Trophoblast cell (in vitro differentiated cells and primary cell): ENCODE measurements around the gene STARD10.

Experiments used
- DNase-seq, 2 donors: peaks; one replicate each; pipeline ENCODE4 v3.0.0-alpha.2; 2016
- H2AFZ ChIP-seq: 2 replicates; pipeline ENCODE4 v1.6.1; 2013; ENCODE audit warnings: low read length, moderate library complexity, mild to moderate bottlenecking; ENCODE audit not compliant: insufficient read depth, poor library complexity
- H2AK5ac ChIP-seq: 2 replicates; pipeline ENCODE4 v1.6.1; 2013; ENCODE audit warnings: mild to moderate bottlenecking, low read length
- H2BK120ac ChIP-seq: 2 replicates; pipeline ENCODE4 v1.6.1; 2013; ENCODE audit warnings: low read length, mild to moderate bottlenecking, moderate library complexity; ENCODE audit not compliant: insufficient read depth, poor library complexity
- H2BK12ac ChIP-seq: 2 replicates; pipeline ENCODE4 v1.6.1; 2013; ENCODE audit warnings: mild to moderate bottlenecking, low read length, moderate library complexity
- H2BK5ac ChIP-seq: 2 replicates; pipeline ENCODE4 v1.6.1; 2013; ENCODE audit warnings: low read length, low read depth, moderate library complexity, mild to moderate bottlenecking; ENCODE audit not compliant: poor library complexity
- H3K14ac ChIP-seq: 2 replicates; pipeline ENCODE4 v1.6.1; 2013; ENCODE audit warnings: mild to moderate bottlenecking, low read length
- H3K18ac ChIP-seq: 2 replicates; pipeline ENCODE4 v1.6.1; 2013; ENCODE audit warnings: mild to moderate bottlenecking, low read length
- H3K23ac ChIP-seq: 2 replicates; pipeline ENCODE4 v1.6.1; 2013; ENCODE audit warnings: low read length
- H3K27ac ChIP-seq: 2 replicates; pipeline ENCODE4 v1.5.1; 2013; ENCODE audit warnings: low read depth, mild to moderate bottlenecking, inconsistent platforms, low read length, moderate library complexity
- H3K27me3 ChIP-seq: 2 replicates; pipeline ENCODE4 v1.6.1; 2013; ENCODE audit warnings: inconsistent platforms, mild to moderate bottlenecking, low read length, moderate library complexity; ENCODE audit not compliant: insufficient read depth
- H3K36me3 ChIP-seq, 2 experiments: 1 replicate in 1 of 2; 2 replicates in 1 of 2; pipeline ENCODE4 v1.6.1; 2013; ENCODE audit warnings: low read length in 2 of 2, mild to moderate bottlenecking in 2 of 2, moderate library complexity in 1 of 2; ENCODE audit not compliant: insufficient read depth in 2 of 2, control insufficient read depth in 1 of 2
- H3K4ac ChIP-seq: 2 replicates; pipeline ENCODE4 v1.6.1; 2013; ENCODE audit warnings: low read depth, mild to moderate bottlenecking, low read length, moderate library complexity
- H3K4me1 ChIP-seq, 2 experiments: 1 replicate in 1 of 2; 2 replicates in 1 of 2; pipeline ENCODE4 v1.6.1; 2013; ENCODE audit warnings: low read length in 2 of 2, mild to moderate bottlenecking in 2 of 2, moderate library complexity in 1 of 2; ENCODE audit not compliant: insufficient read depth in 2 of 2, control insufficient read depth in 1 of 2
- H3K4me2 ChIP-seq: 2 replicates; pipeline ENCODE4 v1.6.1; 2013; ENCODE audit warnings: inconsistent platforms, mild to moderate bottlenecking, low read length, moderate library complexity
- H3K4me3 ChIP-seq: 2 replicates; pipeline ENCODE4 v1.5.1; 2013; ENCODE audit warnings: mild to moderate bottlenecking, low read depth, low read length, inconsistent platforms
- H3K79me1 ChIP-seq: one replicate; pipeline ENCODE4 v1.6.1; 2013; ENCODE audit warnings: low read length
- H3K79me2 ChIP-seq: 2 replicates; pipeline ENCODE4 v1.6.1; 2013; ENCODE audit warnings: low read length, mild to moderate bottlenecking; ENCODE audit not compliant: control insufficient read depth, insufficient read depth, poor library complexity
- H3K9ac ChIP-seq: 2 replicates; pipeline ENCODE4 v1.6.1; 2013; ENCODE audit warnings: mild to moderate bottlenecking, low read length
- H3K9me3 ChIP-seq: 2 replicates; pipeline ENCODE4 v1.6.1; 2013; ENCODE audit warnings: low read depth, mild to moderate bottlenecking, control low read depth, inconsistent platforms, low read length; ENCODE audit not compliant: insufficient read depth
- H4K12ac ChIP-seq: 2 replicates; pipeline ENCODE4 v1.6.1; 2013; ENCODE audit warnings: low read depth, mild to moderate bottlenecking, low read length, moderate library complexity
- H4K8ac ChIP-seq: 2 replicates; pipeline ENCODE4 v1.6.1; 2013; ENCODE audit warnings: low read depth, mild to moderate bottlenecking, low read length, moderate library complexity
- H4K91ac ChIP-seq: one replicate; pipeline ENCODE4 v1.6.1; 2013; ENCODE audit warnings: low read depth, mild to moderate bottlenecking, low read length, moderate library complexity
- WGBS: extraction: QIAGEN DNeasy Blood & Tissue Kit; methylation state at CpG from one replicate; pipeline ENCODE4 v1.1.7; 2013; ENCODE audit warnings: missing lambda C conversion rate; ENCODE audit not compliant: insufficient read length, insufficient coverage; ENCODE audit errors: extremely low coverage; 5-methylcytosine and 5-hydroxymethylcytosine counted together

STARD10 gene

DNA sequence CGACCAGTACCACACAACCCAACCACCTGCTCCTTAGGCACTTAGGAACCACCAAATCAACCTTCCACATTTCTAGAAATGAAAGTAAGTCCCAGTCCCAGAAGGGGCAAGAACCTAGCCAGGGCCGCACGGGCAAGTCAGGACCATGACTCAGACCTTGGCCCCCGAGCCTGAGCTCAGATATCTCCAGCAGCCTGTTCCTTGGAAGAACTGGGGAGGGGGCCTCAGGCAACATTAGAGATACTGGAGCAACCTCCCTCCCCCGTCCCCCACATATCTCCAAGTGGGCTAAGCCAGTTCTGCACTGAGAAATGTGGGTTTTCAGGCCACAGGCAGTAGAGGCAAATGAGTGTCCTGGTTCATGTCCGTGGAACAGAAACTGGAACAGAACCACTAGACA is 49.4 kb downstream of the STARD10 start:
- peaks cover 2% of the 10 kb centered on the region for H3K79me2 ChIP-seq
- H2AK5ac ChIP-seq = no peak overlapping the region
- H2BK120ac ChIP-seq = no peak overlapping the region
- no peak overlapping the region for H3K27ac ChIP-seq
- no peak overlapping the region for H3K18ac ChIP-seq
- H3K4me3 ChIP-seq = no peak overlapping the region
- WGBS = no CpG with 5 or more reads among the region's 6 CpGs
- H3K9ac ChIP-seq = no peak overlapping the region
- no peak for DNase-seq
- no peak overlapping the region for H3K23ac ChIP-seq
- H3K9me3 ChIP-seq = no peaks in the 10 kb centered on the region
- no peak overlapping the region for H2BK12ac ChIP-seq
- H2BK5ac ChIP-seq = no peak overlapping the region
- no peak overlapping the region for H3K4me2 ChIP-seq
- no peaks in the 10 kb centered on the region for H3K36me3 ChIP-seq
- H4K8ac ChIP-seq = no peak overlapping the region
- H2AFZ ChIP-seq = no peak overlapping the region
- no peak overlapping the region for H3K14ac ChIP-seq
- H4K12ac ChIP-seq = no peak overlapping the region
- no peak overlapping the region for H3K4ac ChIP-seq
- H3K4me1 ChIP-seq = peaks cover 27 to 28% of the 10 kb centered on the region in 2 experiments
- H3K27me3 ChIP-seq = no peaks in the 10 kb centered on the region
- H3K79me1 ChIP-seq = peaks cover 13% of the 10 kb centered on the region
- no peak overlapping the region for H4K91ac ChIP-seq

DNA sequence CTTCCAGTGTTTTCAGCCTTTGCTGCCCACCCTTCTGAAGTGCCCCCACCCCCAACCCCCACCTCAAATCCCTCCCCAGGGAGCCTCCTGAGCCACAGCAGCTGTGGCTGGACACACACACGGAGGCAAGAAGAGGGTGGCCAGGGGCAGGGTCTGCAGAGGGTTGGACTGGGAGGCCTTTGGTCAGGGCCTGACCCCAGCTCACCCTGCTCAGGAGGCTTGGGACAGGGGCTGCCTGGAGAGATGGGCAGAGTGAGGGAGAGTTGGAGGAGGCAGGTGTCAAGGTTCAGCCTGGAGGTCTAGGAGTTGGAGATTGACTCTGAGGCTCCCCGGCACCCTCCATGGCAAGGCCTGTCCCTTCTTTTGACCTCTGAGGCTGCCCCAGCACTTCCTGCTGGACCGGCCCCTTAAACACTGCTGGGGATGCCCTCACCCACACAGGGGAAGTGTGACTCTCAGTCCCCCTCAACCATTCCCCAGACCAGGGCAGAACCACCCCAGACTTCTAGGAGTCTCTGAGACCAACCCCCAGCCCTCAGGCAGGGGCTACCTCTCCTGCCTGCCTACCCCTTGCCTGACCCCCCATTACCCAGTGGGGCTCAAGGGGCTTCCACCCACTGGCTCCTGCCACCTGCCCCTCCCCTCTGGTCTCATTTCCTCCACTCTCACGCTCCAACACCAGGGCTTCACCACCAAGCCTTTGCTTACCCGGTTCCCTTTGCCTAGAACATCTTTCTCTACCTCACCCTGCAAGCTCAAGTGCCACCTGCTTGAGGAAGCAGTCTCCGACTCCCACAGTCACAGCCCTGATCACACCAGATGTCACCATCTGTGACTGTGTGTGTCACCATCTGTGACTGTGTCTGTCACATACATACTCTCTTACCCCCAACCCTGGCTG is 50.3 kb downstream of the STARD10 start:
- H3K9ac ChIP-seq = no peak overlapping the region
- WGBS = no CpG with 5 or more reads among the region's 6 CpGs
- H2BK12ac ChIP-seq = no peak overlapping the region
- peak overlapping the region; percentile 1 for H3K4ac ChIP-seq
- no peak overlapping the region for H2BK120ac ChIP-seq
- H3K27ac ChIP-seq = no peak overlapping the region
- H3K14ac ChIP-seq = no peak overlapping the region
- no peak overlapping the region for H3K23ac ChIP-seq
- peaks cover 2% of the 10 kb centered on the region for H3K79me2 ChIP-seq
- no peak overlapping the region for H2BK5ac ChIP-seq
- H3K27me3 ChIP-seq = no peaks in the 10 kb centered on the region
- peaks cover 13% of the 10 kb centered on the region for H3K79me1 ChIP-seq
- peaks cover 27 to 28% of the 10 kb centered on the region in 2 experiments for H3K4me1 ChIP-seq
- H4K91ac ChIP-seq = no peak overlapping the region
- H2AFZ ChIP-seq = no peak overlapping the region
- no peak overlapping the region for H3K4me2 ChIP-seq
- no peak overlapping the region for H3K4me3 ChIP-seq
- no peaks in the 10 kb centered on the region for H3K36me3 ChIP-seq
- no peaks in the 10 kb centered on the region for H3K9me3 ChIP-seq
- no peak overlapping the region for H4K8ac ChIP-seq
- DNase-seq = no peak
- H4K12ac ChIP-seq = no peak overlapping the region
- H3K18ac ChIP-seq = no peak overlapping the region
- no peak overlapping the region for H2AK5ac ChIP-seq

DNA sequence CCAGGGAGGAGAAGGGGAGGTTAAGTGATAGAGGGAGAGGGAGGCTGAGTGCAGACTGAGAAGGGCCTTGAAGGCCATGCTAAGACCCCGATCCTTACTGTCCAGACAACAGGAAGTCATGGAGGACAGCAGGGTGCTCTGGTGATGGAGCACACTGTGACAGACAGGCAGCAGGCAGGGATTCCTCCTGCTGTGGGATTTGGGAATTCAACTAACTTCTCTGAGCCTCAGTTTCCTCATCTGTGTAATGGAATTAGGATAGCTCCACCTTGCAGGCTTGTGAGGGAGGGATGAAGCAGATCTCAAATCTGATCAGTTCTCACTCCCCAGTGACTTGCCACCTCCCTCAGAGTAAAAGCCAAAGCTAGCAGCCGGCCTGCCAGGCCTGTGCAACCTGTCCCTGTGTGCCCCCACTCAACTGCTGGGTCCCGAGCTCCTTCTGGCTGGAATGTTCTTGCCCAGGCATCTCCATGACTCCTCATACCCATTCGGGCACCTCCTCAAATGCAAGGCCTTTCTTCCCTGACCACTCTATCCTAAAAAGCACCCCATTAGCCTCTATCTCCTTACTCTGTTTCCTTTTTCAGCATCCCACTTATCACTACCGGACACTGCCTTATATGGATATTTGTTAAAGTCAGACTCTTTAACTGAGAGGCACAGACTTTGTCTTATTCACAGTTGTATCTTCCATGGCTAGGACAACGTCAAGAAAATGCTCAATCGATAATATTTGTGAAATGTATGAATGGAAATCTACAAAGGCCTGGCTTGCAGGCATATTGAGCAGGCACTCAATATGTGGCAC is 51.1 kb downstream of the STARD10 start:
- Histone ChIP-seq H3K27ac (no peak overlapping the region), H3K36me3 (no peaks in the 10 kb centered on the region), H2BK12ac (peak overlapping the region; percentile 33), H3K23ac (no peak overlapping the region), H4K8ac (no peak overlapping the region), H4K12ac (no peak overlapping the region), H3K4ac (no peak overlapping the region), H3K27me3 (no peaks in the 10 kb centered on the region), H3K14ac (peak overlapping the region; percentile 2), H4K91ac (no peak overlapping the region), H2AFZ (no peak overlapping the region), H3K18ac (no peak overlapping the region), H2BK5ac (no peak overlapping the region), H3K79me1 (peaks cover 13% of the 10 kb centered on the region), H2BK120ac (no peak overlapping the region), H3K9me3 (no peaks in the 10 kb centered on the region), H3K4me1 (peaks cover 27 to 30% of the 10 kb centered on the region in 2 experiments), H2AK5ac (no peak overlapping the region), H3K4me2 (no peak overlapping the region), H3K4me3 (no peak overlapping the region), H3K79me2 (peaks cover 2% of the 10 kb centered on the region), H3K9ac (no peak overlapping the region)
- DNase-seq = no peak
- no CpG with 5 or more reads among the region's 7 CpGs for WGBS

DNA sequence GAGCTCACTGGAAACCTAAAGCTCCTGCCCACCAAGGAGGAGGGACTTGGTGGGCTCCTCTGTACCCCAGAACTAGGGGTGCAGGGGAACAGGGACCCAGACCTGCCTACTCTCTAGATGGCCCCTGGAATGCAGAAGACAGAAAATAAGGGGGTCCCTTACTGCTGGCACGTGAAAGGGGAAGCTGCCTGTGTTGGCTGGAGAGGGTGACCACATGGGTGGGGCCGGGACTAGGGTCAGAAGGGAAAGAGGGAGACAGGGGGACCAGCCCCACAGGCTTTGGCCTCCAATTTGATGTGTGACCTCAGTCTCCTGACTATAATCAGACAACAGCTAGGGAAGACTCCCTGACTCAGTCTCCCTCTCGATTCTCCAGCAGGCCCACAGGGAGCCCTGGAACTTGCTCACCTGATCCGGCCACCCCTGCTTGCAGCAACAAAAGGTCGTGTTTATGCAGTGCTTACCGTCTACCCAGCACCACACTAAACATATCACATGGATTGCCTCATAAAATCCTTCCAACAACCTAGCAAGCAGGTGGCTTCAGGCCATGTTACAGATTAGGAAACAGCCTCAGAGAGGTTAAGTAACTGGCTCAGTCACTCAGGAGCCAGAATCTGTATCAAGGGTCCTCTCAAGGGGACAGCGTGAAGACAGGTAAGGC is 51.9 kb downstream of the STARD10 start:
- H3K4me3 ChIP-seq = no peak overlapping the region
- H2BK12ac ChIP-seq = peak overlapping the region; percentile 64
- H3K9me3 ChIP-seq = no peaks in the 10 kb centered on the region
- peak overlapping the region; percentile 78 for H2BK120ac ChIP-seq
- peak overlapping the region; percentile 84 for H4K91ac ChIP-seq
- no peak overlapping the region for H3K23ac ChIP-seq
- peak overlapping the region; percentile 35 for H3K27ac ChIP-seq
- peak overlapping the region; percentile 75 for H3K14ac ChIP-seq
- no peak overlapping the region for H2AFZ ChIP-seq
- peaks cover 2% of the 10 kb centered on the region for H3K79me2 ChIP-seq
- peak overlapping the region; percentile 22 for H3K4ac ChIP-seq
- peak overlapping the region; percentile 17 for H3K4me2 ChIP-seq
- H2BK5ac ChIP-seq = peak overlapping the region; percentile 8
- H3K27me3 ChIP-seq = no peaks in the 10 kb centered on the region
- no peaks in the 10 kb centered on the region for H3K36me3 ChIP-seq
- peak in 1 of 2 donors; percentile 47 for DNase-seq
- no peak overlapping the region for H3K9ac ChIP-seq
- peak overlapping the region; percentile 3 for H4K12ac ChIP-seq
- peaks cover 16% of the 10 kb centered on the region for H3K79me1 ChIP-seq
- H2AK5ac ChIP-seq = peak overlapping the region; percentile 25
- peaks cover 29 to 34% of the 10 kb centered on the region in 2 experiments for H3K4me1 ChIP-seq
- peak overlapping the region; percentile 76 for H4K8ac ChIP-seq
- no CpG with 5 or more reads among the region's 7 CpGs for WGBS
- peak overlapping the region; percentile 75 for H3K18ac ChIP-seq
